Mucosa of descending colon (tissue), 3 donors: Measurements from ENCODE around the gene TNFRSF14. TPM values are rescaled to one million over a fixed set of nuclear protein-coding genes. Genes with fewer than 3 reads are reported as not detected.
A peak's percentile ranks its signal among the peaks of the same experiment; 100 is the strongest.

ENCODE experiments used
- ATAC-seq: fragments of 200-7000 bp; cut with Tn5 transposase; one replicate; pipeline ENCODE4 v1.9.1; 2020; ENCODE audit warnings: mild to moderate bottlenecking, moderate library complexity
- DNase-seq, 3 donors: peaks; one replicate each; pipeline ENCODE4 v3.0.0-alpha.2; 2020
- H3K36me3 ChIP-seq: fragments of 200-600 bp; one replicate; pipeline ENCODE4 v1.8.0; 2021; ENCODE audit warnings: low read depth, mild to moderate bottlenecking
- H3K4me1 ChIP-seq: fragments of 200-600 bp; one replicate; pipeline ENCODE4 v1.8.0; 2021; ENCODE audit warnings: low read depth, mild to moderate bottlenecking
- H3K4me3 ChIP-seq: fragments of 200-600 bp; one replicate; pipeline ENCODE4 v1.8.0; 2021; ENCODE audit warnings: mild to moderate bottlenecking
- H3K9me3 ChIP-seq: fragments of 200-600 bp; one replicate; pipeline ENCODE4 v1.8.0; 2021; ENCODE audit warnings: mild to moderate bottlenecking
- CTCF ChIP-seq: fragments of 200-600 bp; IDR thresholded peaks from one replicate; pipeline ENCODE4 v1.8.0; 2022; ENCODE audit warnings: antibody characterized with exemption, mild to moderate bottlenecking
- intact Hi-C, 2 donors: fragments of 100-400 bp; cut with DNase I in 1 of 2; cut with micrococcal nuclease in 1 of 2; formaldehyde crosslinking; loops; one replicate each; pipeline versions ENCODE4 v1.11.0 to v1.11.1; 2022; cut with DNase I, micrococcal nuclease
- total RNA-seq, 3 donors: library from RNA; stranded (reverse); fragmentation: NEBNext Ultra II Directional in 2 of 3; extraction: Animal tissue kit (Norgen Biotek cat#: 25700) in 2 of 3; gene quantifications; one replicate each; pipeline versions ENCODE4 v1.2.1 to v1.2.4, GENCODE V29; 2021 to 2023
- donor health status: DM: no; HTN: no; CAD: no; lungs with moderate emphysema.
- donor health status: DM: no; HTN: no; CAD: no.
- donor health status: DM: no; HTN: yes; CAD: no.

Gene TNFRSF14
- total RNA-seq, 3 donors from 2014 or later: 143 to 206 (median 146) TPM

DNA sequence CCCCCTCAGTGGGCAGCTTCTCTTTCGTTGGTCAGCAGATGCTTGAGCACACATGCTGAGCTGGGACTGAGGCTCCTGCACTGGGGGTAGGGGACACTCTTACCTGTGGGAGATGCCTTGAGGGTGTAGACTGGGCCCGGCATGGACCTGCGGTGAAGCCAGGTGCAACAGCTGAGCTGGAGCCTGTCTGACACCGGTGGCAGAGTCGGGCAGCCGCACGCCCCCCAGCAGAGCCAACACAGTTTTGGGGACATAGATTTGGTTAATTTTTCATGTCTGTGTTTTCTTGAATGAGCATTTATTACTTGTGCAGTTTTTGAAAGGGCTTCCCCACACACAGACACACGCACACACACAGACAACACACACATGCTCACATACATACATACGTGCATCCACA is 20.2 kb upstream of the TNFRSF14 start:
- peaks cover 31% of the 10 kb centered on the region for H3K4me1 ChIP-seq
- H3K36me3 ChIP-seq: no peaks in the 10 kb centered on the region
- H3K4me3 ChIP-seq: no peak overlapping the region
- H3K9me3 ChIP-seq: no peaks in the 10 kb centered on the region
- TF ChIP-seq CTCF: no peak
- no peak for DNase-seq
- intact Hi-C loops: no loop called here
- ATAC-seq: no peak

DNA sequence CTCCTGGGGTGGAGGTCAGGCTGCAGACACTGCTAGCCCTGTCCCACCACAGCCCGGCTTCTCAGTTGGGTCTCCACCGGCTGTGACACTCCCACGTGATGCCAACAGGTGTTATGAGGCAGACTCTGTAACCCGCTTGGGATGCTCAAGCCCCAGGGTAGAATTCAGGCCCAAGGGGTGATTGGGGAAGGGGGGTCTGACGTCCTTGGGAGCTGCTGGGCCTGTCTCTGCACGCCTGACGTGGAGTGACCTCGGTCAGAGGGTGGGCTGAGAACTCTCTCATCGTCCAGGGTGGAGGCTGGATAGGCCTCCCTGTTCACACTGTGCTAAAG is 18.4 kb upstream of the TNFRSF14 start:
- H3K36me3 ChIP-seq: no peaks in the 10 kb centered on the region
- ATAC-seq (no peak), DNase-seq (no peak)
- intact Hi-C loops: no loop called here
- H3K9me3 ChIP-seq: no peaks in the 10 kb centered on the region
- H3K4me3 ChIP-seq: no peak overlapping the region
- H3K4me1 ChIP-seq: peaks cover 39% of the 10 kb centered on the region
- TF ChIP-seq CTCF: no peak

GRCh38 chr1:2538376-2538775 is 17.8 kb upstream of the TNFRSF14 start:
- Histone ChIP-seq H3K36me3 (no peaks in the 10 kb centered on the region), H3K4me3 (no peak overlapping the region), H3K4me1 (peaks cover 43% of the 10 kb centered on the region), H3K9me3 (no peaks in the 10 kb centered on the region)
- ATAC-seq: no peak
- TF ChIP-seq CTCF: no peak
- intact Hi-C loops: no loop called here
- no peak for DNase-seq

GRCh38 chr1:2538872-2539271 is 17.3 kb upstream of the TNFRSF14 start:
- H3K4me3 ChIP-seq: no peak overlapping the region
- intact Hi-C loops: no loop called here
- H3K9me3 ChIP-seq: no peaks in the 10 kb centered on the region
- no peaks in the 10 kb centered on the region for H3K36me3 ChIP-seq
- TF ChIP-seq CTCF: no peak
- peaks cover 48% of the 10 kb centered on the region for H3K4me1 ChIP-seq
- DNase-seq: no peak
- no peak for ATAC-seq

DNA sequence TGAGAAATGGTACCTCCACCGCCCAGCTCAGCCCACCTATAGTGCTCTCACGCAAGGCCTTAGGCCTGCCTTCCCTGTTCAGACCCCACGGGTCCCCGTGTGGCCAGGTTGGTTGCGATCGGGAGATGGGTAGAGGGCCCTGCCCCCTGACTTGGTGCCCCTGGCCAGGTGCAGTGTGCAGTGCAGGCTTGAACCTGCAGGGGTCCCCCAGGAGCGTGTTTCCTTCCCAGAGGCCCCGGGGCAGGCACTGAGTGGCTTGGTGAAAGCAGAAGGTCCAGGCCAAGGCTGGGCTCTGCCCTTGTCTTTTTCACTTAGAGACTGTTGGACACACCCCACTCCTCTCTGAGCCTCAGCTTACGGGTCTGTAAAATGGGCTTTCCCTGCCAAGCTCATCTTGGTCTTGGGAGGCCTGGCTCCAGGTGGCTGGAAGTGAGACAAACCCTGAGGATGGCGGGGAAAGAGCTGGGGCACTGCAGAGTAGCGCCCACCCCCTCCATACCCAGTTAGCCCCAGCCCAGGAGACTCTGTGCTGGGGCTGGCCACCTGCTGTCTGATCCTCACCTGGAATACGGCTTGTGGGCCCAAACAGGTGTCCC is 16.8 kb upstream of the TNFRSF14 start:
- no peak overlapping the region for H3K4me3 ChIP-seq
- intact Hi-C loops: no loop called here
- no peaks in the 10 kb centered on the region for H3K36me3 ChIP-seq
- peaks cover 51% of the 10 kb centered on the region for H3K4me1 ChIP-seq
- TF ChIP-seq CTCF: no peak
- no peak for ATAC-seq
- DNase-seq: peak in 2 of 3 donors; percentile 41 to 66
- no peaks in the 10 kb centered on the region for H3K9me3 ChIP-seq
